Activated CD8-positive, alpha-beta memory T cell treated with anti-CD3 and anti-CD28 coated beads, Interleukin-2, amount 50 U/mL, for 4 hours (primary cell): ENCODE measurements around the gene TCFL5.

Experiments
- DNase-seq: peaks from one replicate; pipeline ENCODE4 v3.0.0-alpha.2; 2020

TCFL5 gene

GRCh38 chr20:62808211-62808865, 53.3 kb downstream of the TCFL5 start:
- DNase-seq, result peak; percentile 80

DNA sequence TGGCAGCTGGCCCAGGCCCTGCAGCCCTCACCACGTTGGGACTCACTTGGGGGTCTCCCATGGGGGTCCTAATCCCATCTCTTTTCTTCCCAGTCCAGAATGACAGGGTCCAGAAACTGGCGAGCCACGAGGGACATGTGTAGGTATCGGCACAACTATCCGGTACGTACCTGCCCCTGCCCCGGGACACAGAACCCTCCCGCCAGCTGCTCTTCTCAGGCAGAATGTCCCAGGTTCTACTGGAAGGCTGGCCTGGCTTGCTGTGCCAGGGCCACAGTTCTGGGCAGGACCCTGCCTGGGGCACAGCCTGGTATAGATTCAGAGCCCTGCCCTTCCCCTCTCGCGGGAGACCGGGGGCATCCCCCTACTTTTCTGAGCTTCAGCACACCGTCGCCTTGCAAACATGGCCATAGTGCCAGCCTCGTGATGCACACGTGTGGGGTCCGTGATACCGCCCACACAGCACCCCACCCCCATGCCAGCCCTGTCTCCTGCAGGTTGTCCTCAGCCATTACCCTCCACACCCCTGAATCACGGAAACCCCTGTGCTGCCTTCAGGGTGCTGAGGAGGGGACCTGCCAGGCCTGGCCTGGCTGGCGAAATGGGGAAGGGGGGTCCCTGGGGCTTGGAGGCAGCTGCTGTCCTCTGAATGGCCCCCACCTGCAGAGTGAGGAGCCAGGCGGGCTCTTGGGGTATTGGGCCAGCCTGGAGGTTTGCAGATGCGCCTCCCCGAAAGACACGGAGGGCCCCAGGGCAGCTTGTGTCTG, 54.0 kb downstream of the TCFL5 start:
- DNase-seq, result no peak

GRCh38 chr20:62806383-62807050, 55.1 kb downstream of the TCFL5 start:
- no peak for DNase-seq

GRCh38 chr20:62805711-62806382, 55.8 kb downstream of the TCFL5 start:
- DNase-seq, result no peak

GRCh38 chr20:62805155-62805710, 56.4 kb downstream of the TCFL5 start:
- peak; percentile 68 for DNase-seq

GRCh38 chr20:62804627-62805154, 56.9 kb downstream of the TCFL5 start, which contains the start of gene OGFR:
Gene OGFR (plus strand): TSS chr20:62804835. CDS start chr20:62804860, 25 bp downstream.
- DNase-seq, result peak; percentile 78

- DNase-seq, result no peak
Measured at GRCh38 chr20:62804021-62804626, 57.5 kb downstream of the TCFL5 start.

DNA sequence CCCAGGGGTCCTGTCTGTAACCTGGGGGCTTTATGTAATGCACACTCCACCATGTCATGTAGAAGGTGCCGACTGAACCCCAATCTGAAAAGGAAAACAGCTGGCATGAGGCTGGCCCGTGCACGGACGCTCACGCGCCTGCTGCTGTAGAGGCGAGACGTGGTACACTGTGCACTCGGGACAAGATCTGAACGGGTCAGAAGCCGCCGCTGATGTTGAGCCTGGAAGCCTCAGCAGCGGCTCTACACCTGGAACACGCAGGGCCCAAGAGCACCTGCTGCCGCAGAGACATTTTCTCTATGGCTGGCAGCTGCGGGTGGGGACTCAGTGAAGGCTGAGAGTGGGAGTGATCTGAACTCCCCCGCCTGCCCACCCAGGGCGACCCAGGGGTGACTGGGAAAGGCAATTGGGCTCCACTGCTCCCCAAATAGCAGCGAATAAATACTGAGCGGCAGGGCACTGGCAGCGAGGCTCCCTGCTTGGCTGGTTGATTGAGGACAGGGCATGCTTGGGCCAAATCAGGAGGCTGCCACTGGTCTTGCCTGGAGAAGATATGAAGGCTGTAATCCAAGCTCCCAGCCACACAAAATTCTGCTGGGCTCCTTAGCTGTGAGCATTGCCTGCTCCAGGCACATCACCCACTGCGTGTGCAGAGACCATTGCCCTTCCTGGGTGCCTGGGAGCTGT, 59.5 kb downstream of the TCFL5 start:
- DNase-seq, result no peak

- no peak for DNase-seq
Measured at GRCh38 chr20:62801284-62802010, 60.2 kb downstream of the TCFL5 start.

GRCh38 chr20:62800314-62801259, 61.0 kb downstream of the TCFL5 start:
- no peak for DNase-seq

- no peak for DNase-seq
Measured at GRCh38 chr20:62799873-62800272, 61.7 kb downstream of the TCFL5 start.

GRCh38 chr20:62799459-62799858, 62.2 kb downstream of the TCFL5 start:
- DNase-seq, result no peak

DNA sequence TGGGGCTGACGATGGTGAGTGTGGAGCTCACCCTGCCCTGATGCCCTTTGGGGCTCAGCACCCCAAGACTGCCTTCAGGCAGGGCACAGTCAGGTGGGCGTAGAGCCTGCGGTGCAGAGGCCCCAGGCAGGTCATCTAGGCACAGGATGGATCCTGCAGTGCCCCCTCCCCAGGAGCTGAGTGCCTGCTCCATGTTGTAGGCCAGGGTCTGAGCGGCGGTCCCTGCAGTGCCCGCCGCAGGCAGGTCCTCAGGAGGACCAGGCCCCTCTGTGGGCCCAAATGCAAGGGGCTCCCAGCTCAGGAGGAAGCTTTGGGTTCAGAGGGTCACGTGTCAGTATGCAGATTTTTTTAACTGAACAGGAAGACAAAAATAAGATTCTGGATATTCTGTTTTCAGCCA, 62.6 kb downstream of the TCFL5 start:
- DNase-seq, result no peak

DNA sequence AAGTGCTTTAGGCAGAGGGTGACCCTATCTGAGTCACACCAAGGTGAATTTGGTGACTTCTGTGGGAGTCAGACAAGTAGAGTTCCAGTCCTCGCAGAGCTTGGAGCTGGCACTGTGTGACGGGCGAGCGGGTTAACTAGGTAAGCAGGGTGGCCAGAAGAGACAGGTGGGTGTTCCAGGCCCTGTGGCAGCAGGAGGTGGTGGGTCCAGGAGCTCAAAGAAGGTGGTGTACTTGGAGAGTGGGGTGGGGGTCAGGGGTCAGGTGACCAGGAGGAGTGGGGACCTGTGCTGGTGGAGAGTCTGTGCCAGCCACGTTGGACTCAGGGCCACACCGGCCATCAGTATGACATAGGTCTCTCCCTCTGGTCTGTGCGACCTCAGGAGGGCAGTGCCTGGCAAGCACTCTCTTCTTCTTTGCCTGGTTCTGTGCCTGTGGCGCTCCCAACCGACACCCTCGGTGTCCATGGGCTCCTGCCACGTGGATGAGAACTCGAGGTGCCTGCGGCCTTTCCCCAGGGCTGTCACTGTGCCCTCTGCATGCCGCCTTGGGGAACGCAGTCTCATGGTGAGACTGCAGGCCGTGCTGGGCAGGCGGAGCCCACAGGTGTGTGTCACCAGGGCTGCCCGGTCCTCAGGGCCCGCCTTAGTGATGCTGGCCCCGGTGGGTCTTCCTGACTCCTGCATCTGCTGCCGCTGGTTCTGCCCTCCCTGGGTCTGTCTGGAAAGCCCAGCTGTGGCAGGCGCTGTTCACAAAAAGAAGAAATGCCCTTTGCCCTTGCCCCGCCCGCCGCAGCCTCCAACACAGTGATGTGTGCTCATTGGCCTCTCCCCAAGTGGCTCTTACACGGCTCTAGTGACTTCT, 63.7 kb downstream of the TCFL5 start:
- no peak for DNase-seq

- DNase-seq, result no peak
Measured at GRCh38 chr20:62796699-62797491, 64.7 kb downstream of the TCFL5 start.

DNA sequence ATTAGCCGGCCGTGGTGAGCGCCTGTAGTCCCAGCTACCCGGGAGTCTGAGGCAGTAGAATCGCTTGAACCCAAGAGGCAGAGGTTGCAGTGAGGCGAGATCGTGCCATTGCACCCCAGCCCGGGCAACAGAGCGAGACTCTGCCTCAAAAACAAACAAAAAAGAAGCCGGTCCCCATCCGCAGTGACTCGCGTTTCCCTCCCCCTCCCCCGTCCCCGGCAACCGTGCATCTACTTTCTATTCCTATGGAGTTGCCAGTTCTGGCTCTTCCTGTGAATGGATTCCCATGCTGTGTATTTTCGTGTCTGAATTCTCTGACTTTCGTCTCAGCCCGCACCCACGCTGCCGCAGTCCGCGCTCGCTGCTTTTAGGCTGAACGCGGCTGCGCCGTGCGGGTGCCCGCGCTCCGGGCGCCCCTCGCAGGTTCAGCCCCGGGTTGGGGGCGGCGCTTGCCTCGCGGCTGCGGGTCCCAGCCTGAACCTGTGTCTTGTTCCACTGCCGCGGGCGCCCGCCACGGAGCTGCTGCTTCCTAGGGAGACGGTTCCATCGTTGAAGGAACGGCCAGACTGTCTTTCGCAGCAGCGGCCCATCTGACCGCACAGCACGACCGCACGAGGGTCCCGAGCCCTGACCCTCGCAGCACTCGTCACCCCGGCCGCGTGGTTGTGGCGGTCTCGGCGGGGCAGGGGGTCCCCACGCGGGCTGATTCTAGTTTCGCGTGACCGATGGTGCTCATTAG, 66.4 kb downstream of the TCFL5 start:
- DNase-seq, result peak; percentile 72
